ENCODE measurements around the gene DNPH1.

Gene DNPH1

GRCh38 chr6:43219814-43220213, 9.5 kb downstream of the DNPH1 start:
- Histone ChIP-seq H3K4me1 (ENCODE audit: control insufficient read depth in 1 of 2, insufficient read depth in 1 of 2, low read depth in 1 of 2, low read length in 1 of 2) (no peaks in the 10 kb centered on the region), H3K36me3 (peaks cover 96% of the 10 kb centered on the region), H3K9me3 (no peaks in the 10 kb centered on the region), H3K27ac (no peak overlapping the region), H3K4me3 (ENCODE audit: low read depth in 1 of 2, low read length in 1 of 2) (no peak overlapping the region), H3K27me3 (no peaks in the 10 kb centered on the region)
- no peak for TF ChIP-seq CTCF (IDR thresholded peaks at IDR 0.05)

GRCh38 chr6:43219119-43219518, 10.2 kb downstream of the DNPH1 start:
- no peaks in the 10 kb centered on the region for H3K9me3 ChIP-seq
- H3K4me1 ChIP-seq (ENCODE audit: control insufficient read depth in 1 of 2, insufficient read depth in 1 of 2, low read depth in 1 of 2, low read length in 1 of 2), result no peaks in the 10 kb centered on the region
- H3K4me3 ChIP-seq (ENCODE audit: low read depth in 1 of 2, low read length in 1 of 2), result no peak overlapping the region
- no peak for TF ChIP-seq CTCF (IDR thresholded peaks at IDR 0.05)
- no peaks in the 10 kb centered on the region for H3K27me3 ChIP-seq
- peaks cover 96% of the 10 kb centered on the region for H3K36me3 ChIP-seq
- H3K27ac ChIP-seq, result no peak overlapping the region

DNA sequence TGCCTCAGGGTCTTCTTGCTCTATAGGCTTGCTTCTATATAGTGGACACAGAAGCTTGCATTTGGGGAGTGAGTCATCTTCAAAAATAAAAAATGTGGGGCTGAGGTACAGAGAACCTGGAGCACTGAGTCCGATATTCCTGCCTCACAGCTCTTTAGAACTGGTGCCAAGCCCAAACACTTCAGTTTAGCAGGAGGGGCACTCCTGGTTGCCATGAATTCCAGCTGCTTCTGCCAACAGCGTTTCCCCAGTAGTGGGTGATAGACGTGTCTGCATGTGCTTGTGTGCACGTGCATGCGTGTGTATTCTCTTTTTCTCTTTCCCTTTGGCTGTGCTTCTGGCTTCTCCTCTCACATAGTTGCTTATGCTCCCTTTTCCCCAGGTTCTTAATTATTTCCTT, 11.9 kb downstream of the DNPH1 start:
- TF ChIP-seq CTCF (IDR thresholded peaks at IDR 0.05), result no peak
- H3K36me3 ChIP-seq, result peaks cover 93% of the 10 kb centered on the region

GRCh38 chr6:43216200-43216599, 13.1 kb downstream of the DNPH1 start:
- Histone ChIP-seq H3K27ac (no peak overlapping the region), H3K27me3 (no peaks in the 10 kb centered on the region), H3K36me3 (peaks cover 81% of the 10 kb centered on the region), H3K4me3 (ENCODE audit: low read depth in 1 of 2, low read length in 1 of 2) (no peak overlapping the region), H3K9me3 (no peaks in the 10 kb centered on the region), H3K4me1 (ENCODE audit: control insufficient read depth in 1 of 2, insufficient read depth in 1 of 2, low read depth in 1 of 2, low read length in 1 of 2) (no peaks in the 10 kb centered on the region)
- TF ChIP-seq CTCF (IDR thresholded peaks at IDR 0.05), result no peak

More for the DNA sequence above, 11.9 kb downstream of the DNPH1 start:
- H3K27me3 ChIP-seq, result no peaks in the 10 kb centered on the region
- H3K4me1 ChIP-seq (ENCODE audit: control insufficient read depth in 1 of 2, insufficient read depth in 1 of 2, low read depth in 1 of 2, low read length in 1 of 2), result no peaks in the 10 kb centered on the region
- no peak overlapping the region for H3K4me3 ChIP-seq (ENCODE audit: low read depth in 1 of 2, low read length in 1 of 2)
- H3K9me3 ChIP-seq, result no peaks in the 10 kb centered on the region
- no peak overlapping the region for H3K27ac ChIP-seq

- Histone ChIP-seq H3K36me3 (peaks cover 70% of the 10 kb centered on the region), H3K27me3 (no peaks in the 10 kb centered on the region), H3K27ac (no peak overlapping the region), H3K4me3 (ENCODE audit: low read depth in 1 of 2, low read length in 1 of 2) (no peak overlapping the region), H3K9me3 (no peaks in the 10 kb centered on the region), H3K4me1 (ENCODE audit: control insufficient read depth in 1 of 2, insufficient read depth in 1 of 2, low read depth in 1 of 2, low read length in 1 of 2) (no peaks in the 10 kb centered on the region)
- no peak for TF ChIP-seq CTCF (IDR thresholded peaks at IDR 0.05)
These were observed 14.2 kb downstream of the DNPH1 start for GRCh38 chr6:43215066-43215465.

DNA sequence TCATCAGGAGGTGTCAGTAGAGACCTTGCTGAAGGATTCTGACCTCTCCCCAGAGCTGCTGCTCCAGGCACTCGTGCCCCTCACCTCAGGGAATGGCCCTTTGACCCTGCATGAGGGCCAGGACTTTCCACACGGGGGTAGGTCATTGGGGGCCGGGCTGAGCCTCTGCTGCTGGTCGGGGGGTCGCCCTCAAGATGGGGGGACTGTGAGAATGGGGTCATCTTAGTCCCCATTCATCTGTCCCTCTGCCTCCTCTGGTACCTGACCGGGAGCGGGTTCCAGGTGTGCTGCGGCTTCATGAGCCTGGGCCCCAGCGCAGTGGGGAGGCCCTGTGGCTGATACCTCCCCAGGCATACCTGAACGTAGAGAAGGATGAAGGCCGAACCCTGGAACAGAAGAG, 15.8 kb downstream of the DNPH1 start:
- H3K36me3 ChIP-seq, result peaks cover 58% of the 10 kb centered on the region
- no peaks in the 10 kb centered on the region for H3K9me3 ChIP-seq
- no peak for TF ChIP-seq CTCF (IDR thresholded peaks at IDR 0.05)
- no peaks in the 10 kb centered on the region for H3K4me1 ChIP-seq (ENCODE audit: control insufficient read depth in 1 of 2, insufficient read depth in 1 of 2, low read depth in 1 of 2, low read length in 1 of 2)
- H3K27me3 ChIP-seq, result no peaks in the 10 kb centered on the region
- H3K27ac ChIP-seq, result no peak overlapping the region
- no peak overlapping the region for H3K4me3 ChIP-seq (ENCODE audit: low read depth in 1 of 2, low read length in 1 of 2)
